ENCODE data around the gene OR10AD1. TPM values are rescaled to one million over a fixed set of nuclear protein-coding genes. Genes with fewer than 3 reads are reported as not detected.

The OR10AD1 gene
- total RNA-seq, 1 experiment from 2014 or later: not detected

- no peak for TF ChIP-seq ATF2 (CRISPR knock-in tag; IDR thresholded peaks at IDR 0.05; ENCODE audit: borderline replicate concordance, low read depth)
- TF ChIP-seq JUN (CRISPR knock-in tag; IDR thresholded peaks at IDR 0.05): no peak
- no peak for TF ChIP-seq CTCF (IDR thresholded peaks at IDR 0.05)
- TF ChIP-seq AR (CRISPR knock-in tag; IDR thresholded peaks at IDR 0.05): no peak
These were observed 26.7 kb downstream of the OR10AD1 start (continued) for GRCh38 chr12:48176417-48176751.

- CTCF ChIA-PET: interaction anchor here (0.9 to 2.2 kb wide), 4 partner anchors 9 to 22 kb away, joined by 3 to 9 read pairs (median 5); no protein-coding TSS in a partner anchor
- DNase-seq (ENCODE audit: low spot score) (no peak), ATAC-seq (peak; percentile 62)
- H3K9me3 Mint-ChIP-seq: no peaks in the 10 kb centered on the region
- peaks cover 31% of the 10 kb centered on the region for H3K4me1 Mint-ChIP-seq
- H3K4me3 Mint-ChIP-seq: peak overlapping the region; percentile 46
- H3K27me3 Mint-ChIP-seq (ENCODE audit: low read depth): peaks cover 28% of the 10 kb centered on the region
- H3K27ac Mint-ChIP-seq: peak overlapping the region; percentile 95
- POLR2A ChIA-PET: no interaction called here
- no peaks in the 10 kb centered on the region for H3K36me3 Mint-ChIP-seq
- no peak for TF ChIP-seq ZMAT4 (CRISPR knock-in tag; IDR thresholded peaks at IDR 0.05)
- TF ChIP-seq ATF3 (CRISPR knock-in tag; conservative IDR thresholded peaks at IDR 0.05): no peak
- TF ChIP-seq ZNF396 (CRISPR knock-in tag; IDR thresholded peaks at IDR 0.05; ENCODE audit: borderline replicate concordance): no peak
- no peak for TF ChIP-seq TEAD1 (CRISPR knock-in tag; IDR thresholded peaks at IDR 0.05)
- no peak for TF ChIP-seq ZBTB43 (CRISPR knock-in tag; IDR thresholded peaks at IDR 0.05)
- no peak for TF ChIP-seq E2F5 (CRISPR knock-in tag; IDR thresholded peaks at IDR 0.05)
- TF ChIP-seq ZNF423 (CRISPR knock-in tag; IDR thresholded peaks at IDR 0.05): no peak
- TF ChIP-seq NFYB (CRISPR knock-in tag; conservative IDR thresholded peaks at IDR 0.05; ENCODE audit: low read depth): no peak
- no peak for TF ChIP-seq AR (CRISPR knock-in tag; IDR thresholded peaks at IDR 0.05)
- no peak for TF ChIP-seq ZSCAN18 (CRISPR knock-in tag; IDR thresholded peaks at IDR 0.05)
- TF ChIP-seq CTCF (IDR thresholded peaks at IDR 0.05): no peak
These were observed 27.3 kb downstream of the OR10AD1 start for GRCh38 chr12:48175613-48176416.

Data from WTC11 (cell line).